HG02885 (cell line): Measurements from ENCODE around the gene ANKDD1A.

Experiments
- ATAC-seq: cut with Tn5 transposase; IDR thresholded peaks from one replicate; pipeline ENCODE4 v1.9.1; 2021; ENCODE audit warnings: mild to moderate bottlenecking; ENCODE audit not compliant: unreplicated experiment, poor library complexity

Gene ANKDD1A

GRCh38 chr15:64894395-64895056, 17.2 kb upstream of the ANKDD1A start:
- peak; percentile 38 for ATAC-seq

- no peak for ATAC-seq
Measured at GRCh38 chr15:64895285-64896065, 16.2 kb upstream of the ANKDD1A start.

- ATAC-seq = no peak
Measured at GRCh38 chr15:64896371-64897069, 15.2 kb upstream of the ANKDD1A start.

GRCh38 chr15:64897345-64897985, 14.2 kb upstream of the ANKDD1A start:
- ATAC-seq = no peak

GRCh38 chr15:64898406-64898805, 13.3 kb upstream of the ANKDD1A start:
- ATAC-seq = no peak

- no peak for ATAC-seq
Measured at GRCh38 chr15:64901141-64901540, 10.6 kb upstream of the ANKDD1A start.

- ATAC-seq = no peak
Measured at GRCh38 chr15:64901914-64902313, 9.8 kb upstream of the ANKDD1A start.

- ATAC-seq = no peak
Measured at GRCh38 chr15:64902863-64903262, 8.8 kb upstream of the ANKDD1A start.

- no peak for ATAC-seq
Measured at GRCh38 chr15:64903326-64903950, 8.3 kb upstream of the ANKDD1A start.

- ATAC-seq = no peak
Measured at GRCh38 chr15:64904189-64904588, 7.5 kb upstream of the ANKDD1A start.

GRCh38 chr15:64905119-64905831, 6.4 kb upstream of the ANKDD1A start:
- ATAC-seq = peak; percentile 64

GRCh38 chr15:64905941-64906340, 5.8 kb upstream of the ANKDD1A start:
- ATAC-seq = no peak

- ATAC-seq = no peak
Measured at GRCh38 chr15:64906402-64906801, 5.3 kb upstream of the ANKDD1A start.

GRCh38 chr15:64907991-64908390, 3.7 kb upstream of the ANKDD1A start:
- ATAC-seq = no peak

GRCh38 chr15:64909546-64909945, 2.2 kb upstream of the ANKDD1A start:
- ATAC-seq = no peak

GRCh38 chr15:64912379-64913325, 950 bp downstream of the ANKDD1A start:
- no peak for ATAC-seq

- no peak for ATAC-seq
Measured at GRCh38 chr15:64915518-64916227, 4.0 kb downstream of the ANKDD1A start.

GRCh38 chr15:64916365-64916764, 4.7 kb downstream of the ANKDD1A start:
- no peak for ATAC-seq
